ENCODE results near the gene TNFRSF18.

DNA sequence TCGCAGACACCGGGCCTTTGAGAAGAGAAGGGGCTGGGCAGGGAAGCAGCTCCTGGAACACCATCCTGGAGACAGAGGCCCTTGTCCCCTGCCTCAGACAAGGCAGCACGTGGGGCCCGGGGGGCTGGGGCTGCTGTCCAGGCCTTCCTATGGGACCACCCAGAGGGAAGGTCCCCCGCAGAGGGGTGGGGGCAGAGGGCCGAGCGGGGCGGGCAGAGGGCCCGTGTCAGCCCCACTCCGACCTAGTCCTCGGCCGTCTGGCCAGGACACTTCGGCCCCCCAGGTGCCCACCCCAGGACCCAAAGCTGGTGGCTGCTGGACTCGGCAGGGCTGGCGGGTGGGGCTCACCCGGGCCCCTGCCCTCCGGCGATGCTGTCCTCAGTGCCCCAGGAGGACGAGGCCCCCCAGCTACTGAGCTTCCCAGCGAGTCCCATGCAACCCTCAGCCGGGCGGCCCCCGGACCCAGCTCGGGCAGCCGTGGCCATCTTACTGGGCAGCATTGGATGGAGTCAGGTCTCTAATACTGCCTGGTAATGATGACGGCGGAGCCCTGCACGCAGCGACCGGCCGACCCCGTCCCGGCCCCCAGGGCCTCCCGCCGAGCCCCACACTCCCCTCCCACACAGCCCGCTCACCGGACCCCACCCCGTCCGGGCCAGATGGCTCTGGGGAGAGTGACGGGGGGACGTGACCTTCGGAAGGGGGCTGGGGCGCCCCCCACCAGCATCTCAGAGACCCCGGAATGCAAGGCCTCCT, 39.6 kb downstream of the TNFRSF18 start:
- TF ChIP-seq POLR2AphosphoS5 (IDR thresholded peaks at IDR 0.05; ENCODE audit: low read depth, low read length) (no peak), TAF1 (IDR thresholded peaks at IDR 0.05; ENCODE audit: borderline replicate concordance, insufficient read depth, low read length) (no peak), SIN3A (IDR thresholded peaks at IDR 0.05; ENCODE audit: borderline replicate concordance, insufficient read depth, low read length) (no peak), FOXP2 (optimal IDR thresholded peaks at IDR 0.05; ENCODE audit: borderline replicate concordance, extremely low read depth, extremely low read length, insufficient read depth) (no peak)
- TF ChIP-seq, protein P1, sequence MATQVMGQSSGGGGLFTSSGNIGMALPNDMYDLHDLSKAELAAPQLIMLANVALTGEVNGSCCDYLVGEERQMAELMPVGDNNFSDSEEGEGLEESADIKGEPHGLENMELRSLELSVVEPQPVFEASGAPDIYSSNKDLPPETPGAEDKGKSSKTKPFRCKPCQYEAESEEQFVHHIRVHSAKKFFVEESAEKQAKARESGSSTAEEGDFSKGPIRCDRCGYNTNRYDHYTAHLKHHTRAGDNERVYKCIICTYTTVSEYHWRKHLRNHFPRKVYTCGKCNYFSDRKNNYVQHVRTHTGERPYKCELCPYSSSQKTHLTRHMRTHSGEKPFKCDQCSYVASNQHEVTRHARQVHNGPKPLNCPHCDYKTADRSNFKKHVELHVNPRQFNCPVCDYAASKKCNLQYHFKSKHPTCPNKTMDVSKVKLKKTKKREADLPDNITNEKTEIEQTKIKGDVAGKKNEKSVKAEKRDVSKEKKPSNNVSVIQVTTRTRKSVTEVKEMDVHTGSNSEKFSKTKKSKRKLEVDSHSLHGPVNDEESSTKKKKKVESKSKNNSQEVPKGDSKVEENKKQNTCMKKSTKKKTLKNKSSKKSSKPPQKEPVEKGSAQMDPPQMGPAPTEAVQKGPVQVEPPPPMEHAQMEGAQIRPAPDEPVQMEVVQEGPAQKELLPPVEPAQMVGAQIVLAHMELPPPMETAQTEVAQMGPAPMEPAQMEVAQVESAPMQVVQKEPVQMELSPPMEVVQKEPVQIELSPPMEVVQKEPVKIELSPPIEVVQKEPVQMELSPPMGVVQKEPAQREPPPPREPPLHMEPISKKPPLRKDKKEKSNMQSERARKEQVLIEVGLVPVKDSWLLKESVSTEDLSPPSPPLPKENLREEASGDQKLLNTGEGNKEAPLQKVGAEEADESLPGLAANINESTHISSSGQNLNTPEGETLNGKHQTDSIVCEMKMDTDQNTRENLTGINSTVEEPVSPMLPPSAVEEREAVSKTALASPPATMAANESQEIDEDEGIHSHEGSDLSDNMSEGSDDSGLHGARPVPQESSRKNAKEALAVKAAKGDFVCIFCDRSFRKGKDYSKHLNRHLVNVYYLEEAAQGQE (IDR thresholded peaks at IDR 0.05; ENCODE audit: insufficient read depth in 1 of 2, low read depth in 2 of 2, low read length in 2 of 2): no peak

Measured in PFSK-1 (cell line).